Upper lobe of right lung (tissue), 1 donor: Measurements from ENCODE around the gene PTGER4. TPM values are rescaled to one million over a fixed set of nuclear protein-coding genes. Genes with fewer than 3 reads are reported as not detected.
A peak's percentile ranks its signal among the peaks of the same experiment; 100 is the strongest.

Experiments
- ATAC-seq: fragments of 200-7000 bp; cut with Tn5 transposase; one replicate; pipeline ENCODE4 v1.9.1; 2020; ENCODE audit warnings: mild to moderate bottlenecking, moderate library complexity
- DNase-seq: peaks from one replicate; pipeline ENCODE4 v3.0.0-alpha.2; 2020
- H3K27ac ChIP-seq: fragments of 200-600 bp; one replicate; pipeline ENCODE4 v1.8.0; 2022
- H3K27me3 ChIP-seq: fragments of 200-600 bp; one replicate; pipeline ENCODE4 v1.8.0; 2022; ENCODE audit warnings: mild to moderate bottlenecking
- H3K36me3 ChIP-seq: fragments of 200-600 bp; one replicate; pipeline ENCODE4 v1.8.0; 2022
- H3K4me1 ChIP-seq: fragments of 200-600 bp; one replicate; pipeline ENCODE4 v1.8.0; 2022
- H3K4me3 ChIP-seq: fragments of 200-600 bp; one replicate; pipeline ENCODE4 v1.8.0; 2022; ENCODE audit warnings: mild to moderate bottlenecking
- H3K9me3 ChIP-seq: fragments of 200-600 bp; one replicate; pipeline ENCODE4 v1.8.0; 2022
- intact Hi-C: fragments of 100-400 bp; cut with DNase I; formaldehyde crosslinking; loops from one replicate; pipeline ENCODE4 v1.11.0; 2022
- total RNA-seq: library from RNA; stranded (reverse); fragmentation: NEBNext Ultra II Directional; extraction: Animal tissue kit (Norgen Biotek cat#: 25700); gene quantifications from one replicate; pipeline ENCODE4 v1.2.1, GENCODE V29; 2021
- TF ChIP-seq, protein P1 (sequence below): fragments of 200-600 bp; IDR thresholded peaks from one replicate; pipeline ENCODE4 v1.8.0; 2022; ENCODE audit warnings: antibody characterized with exemption
- donor health status: DM: no; HTN: yes; CAD: no; lungs with severe emphysema.

The PTGER4 gene
- total RNA-seq, 1 donor from 2014 or later = 31.2 TPM

GRCh38 chr5:40674661-40675235 is 5.0 kb upstream of the PTGER4 start:
- Histone ChIP-seq H3K27ac (no peak overlapping the region), H3K4me3 (no peak overlapping the region), H3K4me1 (peaks cover 10% of the 10 kb centered on the region), H3K9me3 (no peaks in the 10 kb centered on the region), H3K27me3 (no peaks in the 10 kb centered on the region), H3K36me3 (no peaks in the 10 kb centered on the region)
- ATAC-seq = no peak
- intact Hi-C loops = no loop called here
- TF ChIP-seq, protein P1, sequence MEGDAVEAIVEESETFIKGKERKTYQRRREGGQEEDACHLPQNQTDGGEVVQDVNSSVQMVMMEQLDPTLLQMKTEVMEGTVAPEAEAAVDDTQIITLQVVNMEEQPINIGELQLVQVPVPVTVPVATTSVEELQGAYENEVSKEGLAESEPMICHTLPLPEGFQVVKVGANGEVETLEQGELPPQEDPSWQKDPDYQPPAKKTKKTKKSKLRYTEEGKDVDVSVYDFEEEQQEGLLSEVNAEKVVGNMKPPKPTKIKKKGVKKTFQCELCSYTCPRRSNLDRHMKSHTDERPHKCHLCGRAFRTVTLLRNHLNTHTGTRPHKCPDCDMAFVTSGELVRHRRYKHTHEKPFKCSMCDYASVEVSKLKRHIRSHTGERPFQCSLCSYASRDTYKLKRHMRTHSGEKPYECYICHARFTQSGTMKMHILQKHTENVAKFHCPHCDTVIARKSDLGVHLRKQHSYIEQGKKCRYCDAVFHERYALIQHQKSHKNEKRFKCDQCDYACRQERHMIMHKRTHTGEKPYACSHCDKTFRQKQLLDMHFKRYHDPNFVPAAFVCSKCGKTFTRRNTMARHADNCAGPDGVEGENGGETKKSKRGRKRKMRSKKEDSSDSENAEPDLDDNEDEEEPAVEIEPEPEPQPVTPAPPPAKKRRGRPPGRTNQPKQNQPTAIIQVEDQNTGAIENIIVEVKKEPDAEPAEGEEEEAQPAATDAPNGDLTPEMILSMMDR = no peak
- no peak for DNase-seq

- Histone ChIP-seq H3K9me3 (no peaks in the 10 kb centered on the region), H3K4me1 (peaks cover 10% of the 10 kb centered on the region), H3K36me3 (no peaks in the 10 kb centered on the region), H3K27ac (no peak overlapping the region), H3K27me3 (peaks cover 7% of the 10 kb centered on the region), H3K4me3 (no peak overlapping the region)
- TF ChIP-seq, protein P1 = no peak
- intact Hi-C loops = no loop called here
- DNase-seq (no peak), ATAC-seq (no peak)
Observed at GRCh38 chr5:40675396-40676133, 4.2 kb upstream of the PTGER4 start.

DNA sequence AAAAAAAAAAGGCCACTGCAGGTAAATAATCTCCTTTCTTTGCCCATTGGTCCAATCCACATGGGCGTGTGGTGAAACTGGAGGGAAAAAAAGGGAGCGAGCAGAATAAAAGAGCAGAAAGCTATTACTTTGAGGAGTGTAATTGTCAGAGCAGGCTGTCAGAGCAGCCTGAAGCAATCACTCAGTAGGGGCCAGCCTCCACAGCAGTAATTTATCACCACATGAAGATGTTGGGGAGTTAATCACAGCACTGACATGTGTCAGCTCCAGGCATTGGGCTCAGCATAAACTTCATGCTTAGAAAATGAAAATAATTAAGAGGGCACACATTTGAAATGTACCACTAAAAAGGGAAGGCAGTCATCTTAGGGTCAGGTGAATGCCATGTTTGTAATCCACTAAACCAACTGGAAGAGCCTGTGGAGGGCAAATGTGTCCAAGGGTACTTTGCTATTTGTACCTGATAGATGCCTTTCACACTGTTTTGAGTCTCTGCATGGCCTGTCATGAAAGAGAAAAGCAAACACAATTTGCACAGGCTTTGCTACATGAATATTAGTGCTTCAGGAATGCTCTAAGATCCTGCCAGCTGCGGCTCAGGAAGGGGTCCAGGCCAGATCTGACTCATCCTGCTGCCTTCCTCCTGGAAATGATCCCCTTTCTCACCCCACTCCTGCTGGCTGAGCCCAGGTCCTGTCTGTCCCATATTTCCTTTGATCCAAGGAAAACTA is 2.9 kb upstream of the PTGER4 start:
- ATAC-seq = no peak
- intact Hi-C loops = no loop called here

GRCh38 chr5:40677456-40677855 is 2.3 kb upstream of the PTGER4 start:
- Histone ChIP-seq H3K9me3 (no peaks in the 10 kb centered on the region), H3K4me3 (peak overlapping the region; percentile 88), H3K27ac (peak overlapping the region; percentile 76), H3K36me3 (no peaks in the 10 kb centered on the region), H3K4me1 (peaks cover 10% of the 10 kb centered on the region), H3K27me3 (peaks cover 8% of the 10 kb centered on the region)
- ATAC-seq = no peak
- intact Hi-C loops = no loop called here
- no peak for DNase-seq
- TF ChIP-seq, protein P1 = no peak

More for the DNA sequence above, 2.9 kb upstream of the PTGER4 start:
- DNase-seq = no peak
- TF ChIP-seq, protein P1 = no peak
- H3K4me3 ChIP-seq = peak overlapping the region; percentile 88
- H3K27me3 ChIP-seq = peaks cover 8% of the 10 kb centered on the region
- H3K9me3 ChIP-seq = no peaks in the 10 kb centered on the region
- H3K4me1 ChIP-seq = peaks cover 10% of the 10 kb centered on the region
- H3K36me3 ChIP-seq = no peaks in the 10 kb centered on the region
- H3K27ac ChIP-seq = peak overlapping the region; percentile 76

DNA sequence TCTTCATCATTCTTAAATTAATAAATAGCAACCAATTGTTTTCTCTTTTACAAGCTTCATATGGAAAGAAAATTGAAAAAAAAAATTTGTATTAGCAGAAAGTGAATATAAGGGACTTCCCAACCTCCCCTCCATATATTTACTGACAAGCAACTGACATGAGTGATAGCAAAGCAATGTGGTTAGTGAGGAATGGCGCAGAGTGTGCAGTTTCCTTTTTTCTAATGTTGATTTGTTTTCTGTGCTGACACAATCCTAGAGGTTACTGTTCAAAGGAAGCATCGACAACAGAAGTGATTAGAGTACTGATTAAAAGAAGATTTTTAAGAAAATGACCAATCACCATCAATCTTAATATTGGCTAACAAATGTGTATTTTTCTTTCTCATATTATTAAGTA is 1.7 kb upstream of the PTGER4 start:
- H3K27me3 ChIP-seq = peaks cover 8% of the 10 kb centered on the region
- TF ChIP-seq, protein P1 = no peak
- peaks cover 10% of the 10 kb centered on the region for H3K4me1 ChIP-seq
- peak overlapping the region; percentile 76 for H3K27ac ChIP-seq
- no peak for ATAC-seq
- H3K4me3 ChIP-seq = peak overlapping the region; percentile 88
- no peak for DNase-seq
- H3K9me3 ChIP-seq = no peaks in the 10 kb centered on the region
- H3K36me3 ChIP-seq = no peaks in the 10 kb centered on the region
- intact Hi-C loops = no loop called here
